ENCODE data around the gene PLEKHM2.
"Not testable (repeated sequence)": the region's sequence is repeated elsewhere in the genome, so short reads cannot be mapped to it uniquely, and the experiment has no call there.

Gene PLEKHM2

GRCh38 chr1:15684042-15684461 lies at the start of gene PLEKHM2:
PLEKHM2 (plus strand) TSS chr1:15684320; CDS start chr1:15684559, 239 bp downstream.
- no peak for DNase-seq (ENCODE audit: low read depth in 2 of 2, low spot score in 1 of 2)

GRCh38 chr1:15636436-15636835 lies 47.7 kb upstream of the PLEKHM2 start:
- no peak for DNase-seq (ENCODE audit: low read depth in 2 of 2, low spot score in 1 of 2)

GRCh38 chr1:15637826-15638225 lies 46.3 kb upstream of the PLEKHM2 start:
- no peak for DNase-seq (ENCODE audit: low read depth in 2 of 2, low spot score in 1 of 2)

GRCh38 chr1:15639262-15639661 lies 44.9 kb upstream of the PLEKHM2 start:
- DNase-seq (ENCODE audit: low read depth in 2 of 2, low spot score in 1 of 2): no peak

GRCh38 chr1:15639931-15640330 lies 44.2 kb upstream of the PLEKHM2 start:
- no peak for DNase-seq (ENCODE audit: low read depth in 2 of 2, low spot score in 1 of 2)

GRCh38 chr1:15640667-15641066 lies 43.5 kb upstream of the PLEKHM2 start:
- no peak for DNase-seq (ENCODE audit: low read depth in 2 of 2, low spot score in 1 of 2)

GRCh38 chr1:15649937-15650336 lies 34.2 kb upstream of the PLEKHM2 start:
- DNase-seq (ENCODE audit: low read depth in 2 of 2, low spot score in 1 of 2): no peak

- no peak for DNase-seq (ENCODE audit: low read depth in 2 of 2, low spot score in 1 of 2)
Observed at GRCh38 chr1:15650433-15650832, 33.7 kb upstream of the PLEKHM2 start.

GRCh38 chr1:15652130-15652529 lies 32.0 kb upstream of the PLEKHM2 start:
- DNase-seq (ENCODE audit: low read depth in 2 of 2, low spot score in 1 of 2): not testable (repeated sequence)

- no peak for DNase-seq (ENCODE audit: low read depth in 2 of 2, low spot score in 1 of 2)
Observed at GRCh38 chr1:15654091-15654690, 29.9 kb upstream of the PLEKHM2 start.

- no peak for DNase-seq (ENCODE audit: low read depth in 2 of 2, low spot score in 1 of 2)
Observed at GRCh38 chr1:15656464-15656863, 27.7 kb upstream of the PLEKHM2 start.

- no peak for DNase-seq (ENCODE audit: low read depth in 2 of 2, low spot score in 1 of 2)
Observed at GRCh38 chr1:15657021-15657420, 27.1 kb upstream of the PLEKHM2 start.

GRCh38 chr1:15660151-15660550 lies 24.0 kb upstream of the PLEKHM2 start:
- DNase-seq (ENCODE audit: low read depth in 2 of 2, low spot score in 1 of 2): no peak

GRCh38 chr1:15662477-15662876 lies 21.6 kb upstream of the PLEKHM2 start:
- no peak for DNase-seq (ENCODE audit: low read depth in 2 of 2, low spot score in 1 of 2)

GRCh38 chr1:15663925-15664324 lies 20.2 kb upstream of the PLEKHM2 start:
- DNase-seq (ENCODE audit: low read depth in 2 of 2, low spot score in 1 of 2): no peak

- DNase-seq (ENCODE audit: low read depth in 2 of 2, low spot score in 1 of 2): no peak
Observed at GRCh38 chr1:15667362-15667761, 16.8 kb upstream of the PLEKHM2 start.

GRCh38 chr1:15668089-15668754 lies 15.9 kb upstream of the PLEKHM2 start:
- DNase-seq (ENCODE audit: low read depth in 2 of 2, low spot score in 1 of 2): no peak

- DNase-seq (ENCODE audit: low read depth in 2 of 2, low spot score in 1 of 2): no peak
Observed at GRCh38 chr1:15669074-15669473, 15.0 kb upstream of the PLEKHM2 start.

GRCh38 chr1:15669864-15670263 lies 14.3 kb upstream of the PLEKHM2 start:
- no peak for DNase-seq (ENCODE audit: low read depth in 2 of 2, low spot score in 1 of 2)

GRCh38 chr1:15671430-15671829 lies 12.7 kb upstream of the PLEKHM2 start:
- DNase-seq (ENCODE audit: low read depth in 2 of 2, low spot score in 1 of 2): no peak

GRCh38 chr1:15674386-15675159 lies 9.5 kb upstream of the PLEKHM2 start:
- no peak for DNase-seq (ENCODE audit: low read depth in 2 of 2, low spot score in 1 of 2)

- no peak for DNase-seq (ENCODE audit: low read depth in 2 of 2, low spot score in 1 of 2)
Observed at GRCh38 chr1:15676010-15676409, 8.1 kb upstream of the PLEKHM2 start.

Measured in stimulated activated CD8-positive, alpha-beta memory T cell treated with anti-CD3 and anti-CD28 coated beads, Interleukin-4, amount 100 ng/mL, for 1 hour (primary cell).